HG03139 (cell line): ENCODE data around the gene GGA1.
"Not testable (repeated sequence)": the region's sequence is repeated elsewhere in the genome, so short reads cannot be mapped to it uniquely, and the experiment has no call there.

Experiments
- ATAC-seq: cut with Tn5 transposase; IDR thresholded peaks from one replicate; pipeline ENCODE4 v1.9.1; 2021; ENCODE audit not compliant: unreplicated experiment

GGA1 gene

DNA sequence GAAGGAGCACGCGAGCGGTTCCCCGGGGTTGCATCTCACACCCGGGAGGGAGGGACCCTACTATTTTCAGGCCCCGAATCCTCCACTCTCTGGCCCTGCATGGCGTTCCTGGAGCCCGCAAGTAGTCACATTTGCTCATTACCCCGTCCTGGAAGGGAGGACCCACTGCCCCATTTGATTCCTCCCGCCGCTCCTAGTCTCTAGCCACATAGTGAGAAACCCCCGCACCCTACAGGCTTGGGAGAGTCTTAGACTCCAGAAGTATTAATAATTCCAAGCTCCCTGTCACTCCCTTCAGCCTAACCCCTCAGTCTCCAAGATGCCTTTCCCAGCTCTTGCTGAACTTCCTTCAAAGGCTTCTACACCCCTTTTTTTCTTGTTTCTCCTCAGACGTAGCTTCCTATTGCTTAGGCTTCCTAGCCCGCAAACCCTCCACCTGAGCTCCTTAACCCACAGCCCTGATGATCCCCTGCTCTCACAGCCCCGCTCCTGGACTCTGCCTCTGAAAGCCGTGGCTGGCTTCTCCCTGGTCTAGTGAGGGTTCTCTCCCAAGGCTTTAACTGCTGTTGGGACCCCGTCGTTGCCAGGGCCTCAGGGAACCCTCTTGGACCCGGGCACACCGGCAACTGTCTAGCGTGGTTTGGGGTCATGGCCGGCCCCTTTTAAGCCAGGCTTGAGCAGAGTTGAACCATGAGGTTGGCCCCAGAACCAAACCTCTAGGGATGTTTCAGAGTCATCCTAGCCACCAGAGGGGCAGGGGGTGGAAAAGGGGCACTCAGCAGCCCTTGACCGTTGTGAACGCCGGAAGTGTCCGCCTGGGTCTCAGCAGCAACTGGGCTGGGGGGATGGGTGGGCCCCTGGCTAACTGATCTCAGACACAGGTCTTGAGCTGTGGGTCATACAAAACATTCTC, 862 bp downstream of the GGA1 start:
- ATAC-seq: no peak

DNA sequence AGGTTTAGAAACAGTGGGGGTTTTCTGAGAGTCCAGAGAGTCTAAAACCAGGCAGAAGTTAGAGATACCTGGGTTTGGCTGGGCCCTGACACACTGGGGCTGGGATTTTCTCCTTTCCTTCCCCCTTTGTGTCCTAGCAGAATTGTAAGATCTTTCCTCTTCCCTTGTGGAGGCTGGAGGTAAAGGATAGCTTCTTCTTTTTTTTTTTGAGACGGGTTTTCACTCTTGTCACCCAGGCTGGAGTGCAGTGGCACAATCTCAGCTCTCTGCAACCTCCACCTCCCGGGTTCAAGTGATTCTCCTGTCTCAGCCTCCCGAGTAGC, 1.5 kb downstream of the GGA1 start:
- ATAC-seq: not testable (repeated sequence)

DNA sequence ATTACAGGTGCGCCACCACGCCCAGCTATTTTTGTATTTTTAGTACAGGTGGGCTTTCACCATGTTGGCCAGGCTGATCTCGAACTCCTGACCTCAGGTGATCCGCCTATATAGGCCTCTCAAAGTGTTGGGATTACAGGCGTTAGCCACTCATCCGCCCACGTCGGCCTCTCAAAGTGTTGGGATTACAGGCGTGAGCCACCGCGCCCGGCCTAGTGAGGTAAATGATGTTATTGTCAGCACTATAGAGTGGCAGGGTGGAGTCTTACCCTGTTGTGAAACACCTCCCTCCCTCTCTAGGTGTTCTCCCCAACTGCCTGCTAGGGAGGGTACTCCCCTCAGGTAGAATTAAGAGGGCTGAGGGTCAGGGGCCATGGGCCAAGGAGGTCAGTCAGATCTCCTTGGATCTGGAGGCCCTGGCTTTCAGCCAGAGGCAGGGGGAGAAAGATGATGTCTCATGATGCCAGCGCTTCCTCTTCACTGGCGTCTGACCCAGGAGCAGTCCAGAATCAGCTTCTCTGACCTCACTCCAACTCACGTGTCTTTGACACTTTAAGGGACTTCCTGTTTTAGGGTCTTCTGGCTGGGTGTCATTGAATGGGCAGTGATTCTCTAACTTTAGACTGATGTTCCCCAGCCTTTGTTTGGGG, 2.0 kb downstream of the GGA1 start:
- ATAC-seq: no peak

DNA sequence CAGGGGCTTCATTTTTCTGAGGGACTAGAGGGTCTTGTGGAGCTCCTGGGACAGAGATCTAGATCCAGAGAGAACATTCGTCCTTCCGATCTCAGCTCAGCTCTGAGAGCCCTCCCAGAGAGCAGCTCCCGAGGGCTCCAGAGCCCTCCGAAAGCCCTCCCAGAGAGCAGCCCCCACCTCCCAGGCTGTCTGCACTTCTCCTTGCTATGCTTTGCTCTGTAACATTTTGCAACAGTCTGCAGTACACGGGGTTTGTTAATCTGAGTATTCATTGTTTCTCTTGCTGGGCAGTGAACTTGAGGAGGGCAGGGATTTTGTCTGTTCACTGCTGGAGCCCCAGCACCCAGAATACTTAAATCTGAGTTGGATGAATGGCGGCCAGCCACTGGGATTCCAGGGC, 2.6 kb downstream of the GGA1 start:
- ATAC-seq: no peak

DNA sequence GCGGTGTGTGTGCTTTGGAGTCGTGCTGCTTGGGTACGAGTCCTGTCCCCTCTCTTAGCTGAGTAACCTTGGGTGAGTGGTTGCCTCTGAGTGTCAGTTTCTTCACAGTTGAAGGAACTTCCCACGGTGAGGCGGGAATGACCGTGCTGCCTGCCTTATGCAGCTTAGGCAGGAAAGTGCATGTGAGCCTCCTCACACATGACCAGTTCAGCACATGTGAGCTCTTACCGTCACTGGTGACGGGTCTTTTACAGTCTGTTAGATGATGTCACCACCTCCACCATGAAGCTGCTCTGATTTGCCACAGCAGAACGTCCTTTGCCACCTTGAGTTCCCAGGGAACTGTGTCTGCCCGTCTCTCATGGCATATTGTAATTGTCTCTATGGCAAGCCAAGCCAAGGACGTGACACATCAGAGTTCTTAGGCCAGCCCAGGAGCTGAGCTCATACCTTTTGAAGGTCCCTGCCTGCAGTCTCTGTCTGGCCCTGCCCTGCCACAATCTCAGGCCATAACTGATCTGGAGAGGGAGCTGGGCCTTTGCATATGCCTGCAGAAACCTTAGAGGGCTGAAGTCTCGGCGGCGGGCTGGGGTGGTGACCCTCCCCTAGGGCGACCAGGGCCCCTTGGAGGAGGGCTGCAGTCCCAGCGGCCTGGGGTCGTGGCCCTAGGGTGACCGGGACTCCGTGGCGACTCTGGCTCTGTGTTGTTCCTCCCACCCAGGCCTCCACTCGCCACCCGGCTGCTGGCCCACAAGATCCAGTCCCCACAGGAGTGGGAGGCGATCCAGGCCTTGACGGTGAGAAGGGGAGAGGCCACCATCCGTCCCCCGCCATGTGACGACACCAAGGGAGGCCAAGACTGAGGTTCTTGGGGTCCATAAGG, 7.8 kb downstream of the GGA1 start:
- ATAC-seq: no peak

DNA sequence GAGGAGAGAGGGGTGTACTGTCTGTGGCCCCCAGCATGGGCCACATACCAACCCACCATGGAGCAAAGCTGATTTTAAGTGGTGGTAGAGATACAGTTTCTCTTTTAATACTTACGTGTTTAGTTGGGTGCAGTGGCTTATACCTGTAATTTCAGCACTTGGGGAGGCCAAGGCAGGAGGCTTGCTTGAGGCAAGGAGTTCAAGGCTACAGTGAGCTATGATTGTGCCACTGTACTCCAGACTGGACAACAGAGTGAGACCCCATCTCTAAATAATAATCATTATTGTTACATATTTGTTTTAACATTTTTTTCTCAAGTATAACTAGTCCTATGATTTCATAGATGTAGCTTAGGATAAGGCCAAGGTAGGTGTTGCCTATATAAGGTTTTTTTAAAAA, 8.8 kb downstream of the GGA1 start:
- ATAC-seq: no peak

DNA sequence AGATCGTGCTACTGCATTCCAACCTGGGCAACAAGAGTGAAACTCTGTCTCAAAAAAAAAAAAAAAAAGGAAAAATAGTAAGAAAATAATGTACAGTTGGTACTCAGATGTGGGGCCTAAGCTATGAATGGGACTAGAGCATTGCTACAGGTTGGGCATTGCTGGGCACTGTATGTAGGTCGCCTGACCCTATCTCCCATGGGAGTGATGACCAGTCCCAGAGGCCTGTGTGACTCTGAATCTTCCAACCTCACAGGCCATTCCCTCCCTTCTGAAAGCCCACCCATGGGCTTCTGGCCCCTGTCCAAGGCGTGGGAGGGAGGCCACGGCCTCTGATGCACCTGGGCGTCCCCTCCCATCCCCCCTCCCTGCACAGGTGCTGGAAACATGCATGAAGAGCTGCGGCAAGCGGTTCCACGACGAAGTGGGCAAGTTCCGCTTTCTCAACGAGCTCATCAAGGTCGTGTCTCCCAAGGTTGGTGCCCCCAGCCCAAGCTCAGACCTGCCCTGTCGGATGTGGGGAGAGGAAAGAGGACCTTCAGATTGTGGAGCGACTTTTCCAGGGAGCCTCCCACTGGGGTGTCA, 9.5 kb downstream of the GGA1 start:
- no peak for ATAC-seq

DNA sequence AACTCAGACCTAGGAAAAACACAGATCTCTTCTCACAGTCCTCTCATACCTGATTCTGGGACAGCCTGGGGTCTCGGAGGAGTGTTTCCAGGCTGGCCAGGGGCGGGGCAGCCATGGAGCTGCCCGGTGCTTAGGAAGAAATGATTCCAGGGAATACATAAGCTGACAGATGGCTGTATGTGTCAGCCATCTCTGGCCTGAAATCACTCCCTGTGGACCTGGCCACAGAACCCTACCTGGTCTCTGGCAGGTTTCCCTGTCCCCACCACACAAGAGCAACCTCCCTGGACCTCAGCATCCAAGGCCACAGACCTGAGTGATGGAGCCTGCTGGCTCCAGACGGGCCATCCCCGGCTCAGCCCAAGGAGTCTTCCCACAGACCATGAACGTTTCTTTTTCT, 10.0 kb downstream of the GGA1 start:
- ATAC-seq: no peak

DNA sequence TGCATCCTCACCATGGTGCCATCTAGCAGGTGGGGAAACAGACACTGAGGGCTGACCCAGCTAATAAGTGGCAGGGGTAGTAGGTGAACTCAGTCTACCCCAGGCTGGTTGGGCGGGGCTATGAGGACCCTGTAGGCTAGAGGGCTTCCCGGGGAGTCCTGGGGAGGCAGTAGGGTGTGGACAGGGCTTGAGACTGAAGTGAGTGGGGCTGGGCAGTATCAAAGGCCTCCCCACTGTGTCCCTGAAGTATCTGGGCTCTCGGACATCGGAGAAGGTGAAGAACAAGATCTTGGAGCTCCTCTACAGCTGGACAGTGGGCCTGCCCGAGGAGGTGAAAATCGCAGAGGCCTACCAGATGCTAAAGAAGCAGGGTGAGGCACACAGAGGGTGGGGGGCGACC, 11.4 kb downstream of the GGA1 start:
- ATAC-seq: no peak

DNA sequence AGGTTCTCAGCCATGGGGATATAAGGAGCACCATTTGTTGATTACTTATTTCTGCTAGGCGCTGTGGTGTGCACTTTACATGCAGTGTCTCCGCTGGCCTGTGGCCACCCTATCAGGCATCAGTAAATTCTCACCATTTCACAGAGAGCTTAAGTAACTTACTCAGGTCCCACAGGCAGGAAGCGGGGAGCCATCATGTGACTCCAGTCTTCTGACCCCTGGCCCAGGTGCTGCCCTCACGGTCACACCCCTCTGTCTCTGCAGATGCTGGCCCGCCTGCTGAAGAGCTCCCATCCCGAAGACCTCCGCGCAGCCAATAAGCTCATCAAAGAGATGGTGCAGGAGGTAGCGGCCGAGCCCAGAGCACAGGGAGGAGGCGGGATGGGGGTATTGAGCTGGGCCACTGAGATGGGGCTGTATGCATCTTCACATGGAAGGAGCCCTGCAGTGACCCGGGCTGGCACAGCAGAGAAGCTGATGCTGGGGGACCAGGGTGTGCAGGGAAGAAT, 12.8 kb downstream of the GGA1 start:
- no peak for ATAC-seq

DNA sequence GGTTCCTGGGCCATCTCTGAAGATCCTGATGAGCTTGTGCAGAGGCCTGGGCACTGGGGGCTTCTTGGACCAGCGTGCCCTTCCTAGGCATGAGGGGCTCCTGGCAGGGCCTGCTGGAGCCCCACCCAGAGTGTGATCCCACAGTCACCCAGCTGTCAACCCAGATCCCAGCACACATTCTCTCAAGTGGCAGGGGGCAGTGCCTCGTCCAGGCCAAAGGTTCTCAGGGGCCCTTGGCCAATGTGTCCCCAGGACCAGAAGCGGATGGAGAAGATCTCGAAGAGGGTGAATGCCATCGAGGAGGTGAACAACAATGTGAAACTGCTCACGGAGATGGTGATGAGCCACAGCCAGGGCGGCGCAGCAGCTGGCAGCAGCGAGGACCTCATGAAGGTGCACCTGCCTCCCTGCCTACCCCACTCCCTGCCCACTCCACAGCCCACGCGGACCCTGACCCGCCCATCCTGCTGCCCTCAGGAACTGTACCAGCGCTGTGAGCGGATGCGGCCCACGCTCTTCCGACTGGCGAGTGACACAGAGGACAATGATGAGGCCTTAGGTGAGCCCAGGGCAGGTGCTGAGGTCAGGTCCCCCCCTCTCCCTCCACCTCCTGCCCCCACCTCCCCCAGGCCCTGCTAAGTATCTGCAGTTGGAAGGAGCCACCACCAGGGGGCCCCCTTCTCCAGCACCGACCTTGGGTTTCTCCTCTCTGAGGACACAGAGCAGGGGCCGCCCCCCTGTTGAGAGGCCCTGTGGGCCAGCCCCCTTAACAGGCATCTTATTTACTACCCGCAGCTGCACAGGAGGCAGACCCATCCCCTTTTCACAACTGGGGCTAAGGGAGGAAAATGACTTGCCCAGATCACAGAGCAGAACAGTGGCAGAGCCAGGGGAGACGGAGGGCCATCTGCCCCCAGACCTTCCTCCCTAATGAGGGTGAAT, 14.7 kb downstream of the GGA1 start:
- no peak for ATAC-seq

DNA sequence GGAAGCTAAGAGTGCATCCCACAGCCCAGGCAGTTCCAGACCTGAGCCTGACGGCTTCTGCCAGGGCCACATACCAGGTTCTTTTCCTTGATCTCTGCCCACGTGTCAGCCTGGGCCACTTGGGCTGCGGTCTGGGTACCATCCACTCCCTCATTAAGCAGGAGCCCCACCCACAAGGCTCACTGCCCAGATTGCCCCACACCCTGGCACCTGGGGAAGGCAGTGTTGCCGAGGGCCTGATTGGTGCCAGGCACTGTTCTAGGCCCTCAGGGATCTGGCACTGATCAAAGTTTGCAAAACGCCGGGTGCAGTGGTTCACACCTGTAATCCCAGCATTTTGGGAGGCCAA, 15.4 kb downstream of the GGA1 start:
- no peak for ATAC-seq

DNA sequence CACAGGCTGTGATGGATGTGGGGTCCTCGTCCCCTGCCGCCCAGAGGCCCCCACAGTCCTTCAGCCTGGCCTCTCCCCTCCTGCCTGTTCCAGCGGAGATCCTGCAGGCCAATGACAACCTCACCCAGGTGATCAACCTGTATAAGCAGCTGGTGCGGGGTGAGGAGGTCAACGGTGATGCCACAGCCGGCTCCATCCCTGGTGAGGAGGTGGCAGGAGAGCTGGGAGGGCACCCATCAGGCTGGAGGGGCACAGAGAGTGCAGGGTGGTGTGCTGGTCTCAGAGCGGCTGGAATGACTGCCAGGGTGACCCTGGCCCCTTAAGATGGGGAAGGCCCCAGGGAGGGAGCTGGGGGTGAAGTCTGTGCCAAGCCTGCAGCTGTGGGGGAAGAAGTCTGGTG, 16.2 kb downstream of the GGA1 start:
- ATAC-seq: no peak

DNA sequence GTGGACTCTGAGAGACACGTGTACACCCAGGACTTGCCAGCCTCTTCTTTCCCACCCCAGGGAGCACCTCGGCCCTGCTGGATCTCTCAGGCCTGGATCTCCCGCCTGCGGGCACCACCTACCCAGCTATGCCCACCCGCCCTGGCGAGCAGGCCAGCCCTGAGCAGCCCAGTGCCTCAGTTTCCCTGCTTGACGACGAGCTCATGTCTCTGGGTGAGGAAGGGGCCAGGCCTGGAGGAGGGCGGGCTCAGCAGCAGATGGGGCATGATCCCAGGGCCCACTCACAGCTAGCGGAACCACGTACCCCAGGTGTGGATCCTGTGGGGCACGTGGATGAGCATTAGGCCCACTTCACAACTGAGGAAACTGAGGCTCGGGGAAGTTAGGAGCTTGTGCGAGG, 17.1 kb downstream of the GGA1 start:
- no peak for ATAC-seq

DNA sequence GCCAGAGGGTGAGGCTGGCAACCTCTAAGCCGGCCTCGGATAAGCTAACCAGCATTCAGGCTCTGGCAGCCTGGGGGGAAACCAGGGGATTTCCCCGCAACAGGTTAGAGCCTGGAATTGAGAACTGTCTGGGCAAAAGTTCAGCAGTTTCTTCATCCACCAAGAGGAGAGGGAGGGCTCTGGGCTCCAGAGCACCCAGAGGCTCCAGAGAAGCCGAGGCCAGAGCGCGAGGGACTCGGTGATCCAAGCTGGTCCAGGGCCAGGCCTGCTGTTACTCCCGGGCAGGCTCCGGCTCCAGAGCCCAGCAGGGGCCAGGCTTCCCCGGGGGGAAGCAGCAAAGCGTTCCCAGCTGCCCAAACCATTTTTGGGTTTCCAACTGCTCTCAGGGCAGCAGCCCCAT, 17.5 kb downstream of the GGA1 start:
- ATAC-seq: no peak

DNA sequence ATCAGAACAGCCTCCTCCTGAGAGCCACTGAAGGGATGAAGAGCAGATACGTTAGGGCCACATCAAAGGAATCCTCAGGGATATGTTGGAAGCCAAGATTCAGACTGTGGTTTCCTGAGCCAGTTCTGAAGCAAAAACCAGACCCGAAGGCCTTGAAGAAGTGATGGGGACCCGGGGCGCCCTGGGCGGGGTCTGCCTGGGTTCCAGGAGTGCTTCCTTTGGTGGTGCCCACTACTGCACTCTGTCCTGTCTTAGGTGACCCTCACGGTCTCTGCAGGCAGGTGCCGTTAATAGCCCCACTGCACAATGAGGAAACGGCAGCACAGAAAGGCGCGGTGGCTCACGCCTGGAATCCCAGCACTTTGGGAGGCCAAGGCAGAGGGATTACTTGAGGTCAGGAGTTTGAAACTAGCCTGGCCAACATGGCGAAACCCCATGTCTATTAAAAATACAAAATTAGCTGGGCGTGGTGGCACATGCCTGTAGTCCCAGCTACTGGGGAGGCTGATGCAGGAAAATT, 18.0 kb downstream of the GGA1 start:
- ATAC-seq: no peak

DNA sequence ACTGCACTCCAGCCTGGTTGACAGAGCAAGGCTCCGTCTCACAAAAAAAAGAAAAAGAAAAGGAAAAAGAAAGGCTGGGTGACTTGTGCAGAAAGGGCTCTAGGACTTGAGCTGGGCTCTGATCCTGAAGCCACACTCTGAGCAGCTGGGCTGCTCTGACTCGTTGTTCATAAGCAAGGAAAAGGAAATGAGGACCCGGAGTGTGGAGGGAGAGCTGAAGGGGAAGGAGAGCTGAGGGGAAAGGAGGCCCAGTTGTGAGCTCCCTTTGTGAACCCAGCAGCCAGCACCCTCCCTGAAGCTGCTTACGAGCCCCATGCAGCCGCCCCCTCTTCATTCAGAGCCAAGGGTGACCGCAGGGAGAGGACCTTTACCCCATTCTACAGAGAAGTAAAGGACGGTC, 18.5 kb downstream of the GGA1 start:
- no peak for ATAC-seq

DNA sequence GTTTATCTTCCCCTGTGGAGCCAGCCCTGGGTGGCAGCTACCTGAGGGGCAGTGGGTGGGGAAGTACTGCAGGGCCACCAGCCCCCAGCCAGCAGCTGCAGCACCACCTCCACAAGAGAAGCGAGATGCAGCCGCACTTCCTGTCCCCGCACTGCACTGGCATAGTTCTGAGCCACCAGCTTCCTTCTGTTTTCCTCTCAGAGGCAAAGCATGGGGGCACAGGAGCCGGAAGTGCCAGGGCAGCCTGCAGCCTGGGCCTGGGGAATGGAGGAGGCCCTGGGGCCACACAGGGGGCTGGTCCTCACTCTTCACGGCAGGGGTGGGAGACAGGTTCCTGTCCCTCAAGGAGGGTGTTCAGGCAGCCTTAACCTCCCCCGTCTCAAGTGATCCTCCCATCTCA, 18.9 kb downstream of the GGA1 start:
- no peak for ATAC-seq

DNA sequence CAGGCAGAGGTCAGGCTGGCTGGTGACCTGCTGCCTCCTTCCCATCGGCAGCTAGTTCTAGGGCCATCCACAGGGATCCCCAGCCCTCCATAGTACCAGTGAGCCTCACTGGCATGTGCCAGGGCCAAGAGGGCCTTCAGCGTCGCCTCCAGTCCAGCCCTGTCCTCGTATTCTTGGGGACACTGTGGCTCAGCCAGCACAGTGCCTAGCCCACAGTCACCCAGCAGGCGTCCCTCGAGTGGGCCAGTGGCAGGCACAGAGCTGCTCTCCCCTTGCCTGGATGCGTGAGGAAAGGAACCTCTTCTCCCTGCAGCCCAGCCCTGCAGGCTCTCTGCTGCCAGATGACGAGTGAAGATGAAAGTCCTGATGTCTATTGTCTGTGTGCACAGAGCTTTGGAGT, 20.2 kb downstream of the GGA1 start:
- no peak for ATAC-seq

DNA sequence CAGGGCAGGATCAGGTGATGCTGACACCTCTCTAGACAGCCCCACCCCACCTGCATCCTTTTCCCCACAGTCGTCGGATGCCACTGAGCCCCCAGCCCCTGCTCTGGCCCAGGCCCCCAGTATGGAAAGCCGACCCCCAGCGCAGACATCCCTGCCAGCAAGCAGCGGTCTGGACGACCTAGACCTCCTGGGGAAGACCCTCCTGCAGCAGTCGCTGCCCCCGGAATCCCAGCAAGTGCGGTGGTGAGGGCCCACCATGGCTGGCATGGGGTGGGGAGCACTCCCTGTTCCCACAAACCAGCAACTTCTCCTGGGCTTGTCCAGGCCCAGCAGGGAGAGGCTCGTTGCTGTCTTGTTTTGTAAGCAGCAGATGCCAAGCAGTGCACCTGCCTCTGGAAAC, 21.3 kb downstream of the GGA1 start:
- ATAC-seq: no peak
